ENCODE results near the gene SLC35F1.
"Not testable (repeated sequence)": the region's sequence is repeated elsewhere in the genome, so short reads cannot be mapped to it uniquely, and the experiment has no call there.

The SLC35F1 gene

DNA sequence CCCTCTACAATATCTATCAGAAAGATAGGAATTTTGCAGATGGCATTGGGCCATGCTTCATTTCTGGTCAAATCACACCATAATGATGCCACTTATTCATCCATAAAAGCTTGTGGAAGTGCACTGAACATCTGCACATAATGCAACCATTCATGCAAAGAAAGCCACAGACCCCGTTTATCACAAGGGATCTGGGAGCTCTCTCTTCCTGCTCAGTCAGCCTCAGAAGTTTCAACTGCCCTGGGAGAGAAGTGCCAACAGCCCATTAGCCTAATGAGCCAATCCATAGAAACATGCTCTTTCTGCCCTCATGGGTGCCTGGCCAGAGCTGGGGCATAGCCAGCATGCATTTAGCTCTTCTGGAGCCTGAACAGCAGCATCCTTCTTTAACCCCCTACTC, 85.8 kb downstream of the SLC35F1 start:
- DNase-seq (ENCODE audit: low spot score): no peak

DNA sequence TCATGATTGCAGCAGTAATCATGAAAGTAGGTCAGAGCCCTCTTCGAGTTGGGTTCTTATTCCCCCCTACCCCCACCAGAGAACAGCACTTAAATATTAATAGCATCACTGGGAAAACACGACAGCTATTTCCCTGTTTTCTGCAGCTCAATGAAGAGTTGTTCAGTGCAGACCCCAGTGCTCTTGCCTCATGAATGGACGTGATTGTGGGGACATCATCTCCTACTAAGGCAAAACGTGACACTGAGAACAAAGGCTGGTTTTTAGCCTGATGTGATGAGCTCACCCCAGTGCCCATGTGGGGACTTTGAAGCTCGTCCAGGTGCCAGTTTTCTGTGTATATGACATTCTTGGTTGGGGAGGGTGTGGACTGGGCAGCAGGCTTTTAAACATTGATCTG, 105.9 kb downstream of the SLC35F1 start:
- no peak for DNase-seq (ENCODE audit: low spot score)

DNA sequence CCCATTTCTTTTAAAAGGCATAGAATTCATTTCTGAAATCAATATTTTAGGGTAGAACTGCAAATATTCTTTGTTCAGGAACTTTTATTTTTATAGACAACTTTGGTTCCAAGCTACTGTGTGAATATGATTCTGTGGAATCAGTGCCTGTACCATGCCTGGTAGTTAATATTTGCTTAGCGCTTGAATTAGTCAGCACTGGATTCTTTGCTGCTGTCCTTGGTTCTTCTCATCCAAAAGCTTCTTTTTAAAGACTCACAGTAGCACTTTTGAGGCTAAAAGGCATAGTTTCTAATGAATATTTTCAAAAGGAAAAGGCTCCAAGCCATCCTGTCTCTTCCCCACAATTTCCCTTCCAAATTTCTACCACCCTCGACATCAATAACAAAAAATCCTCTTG, 109.5 kb downstream of the SLC35F1 start:
- no peak for DNase-seq (ENCODE audit: low spot score)

DNA sequence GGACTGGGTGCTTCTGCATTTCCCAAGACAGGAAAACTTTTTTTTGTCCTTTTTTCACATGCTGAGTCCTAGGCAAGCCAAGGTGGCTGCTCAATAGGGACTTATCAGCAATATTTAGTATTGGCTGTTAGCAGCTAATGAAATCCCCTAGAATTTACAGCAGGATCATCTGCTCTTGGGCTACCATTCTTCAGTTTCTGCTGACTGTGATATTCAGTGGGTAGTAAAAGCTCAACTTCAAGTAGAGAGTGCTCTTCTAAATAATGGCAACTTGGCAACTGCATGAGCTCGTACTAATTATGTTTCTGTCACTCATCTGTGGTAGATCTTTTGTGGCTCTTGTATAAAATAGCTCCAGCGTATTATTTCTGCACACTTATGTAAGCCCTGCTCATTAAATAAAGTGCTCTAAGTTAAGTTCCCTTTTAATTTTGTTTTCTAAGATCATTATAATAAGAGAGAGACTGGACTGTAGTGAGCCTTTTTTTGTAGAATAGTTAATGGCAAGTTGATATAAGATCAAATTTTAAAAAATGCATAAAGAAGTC, 110.3 kb downstream of the SLC35F1 start:
- DNase-seq (ENCODE audit: low spot score): no peak

DNA sequence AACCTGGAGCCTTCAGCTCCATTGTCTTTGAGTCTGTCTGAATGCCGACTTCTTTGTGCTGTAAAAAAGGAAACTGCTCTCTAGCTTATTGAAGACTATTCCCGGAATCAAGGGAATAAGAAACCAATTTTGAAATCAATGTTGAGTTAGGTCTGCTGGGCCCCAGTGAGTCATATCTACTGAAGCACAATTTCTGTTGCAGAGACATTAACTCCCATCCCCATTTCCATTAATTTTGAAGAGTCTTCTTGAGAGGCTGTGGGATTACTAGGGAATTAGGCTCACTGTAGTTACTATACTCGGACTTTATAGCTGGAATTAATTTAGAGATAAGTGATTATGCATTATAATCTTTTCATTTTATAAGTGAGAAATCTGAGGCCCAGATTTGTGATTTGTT, 116.7 kb downstream of the SLC35F1 start:
- no peak for DNase-seq (ENCODE audit: low spot score)

DNA sequence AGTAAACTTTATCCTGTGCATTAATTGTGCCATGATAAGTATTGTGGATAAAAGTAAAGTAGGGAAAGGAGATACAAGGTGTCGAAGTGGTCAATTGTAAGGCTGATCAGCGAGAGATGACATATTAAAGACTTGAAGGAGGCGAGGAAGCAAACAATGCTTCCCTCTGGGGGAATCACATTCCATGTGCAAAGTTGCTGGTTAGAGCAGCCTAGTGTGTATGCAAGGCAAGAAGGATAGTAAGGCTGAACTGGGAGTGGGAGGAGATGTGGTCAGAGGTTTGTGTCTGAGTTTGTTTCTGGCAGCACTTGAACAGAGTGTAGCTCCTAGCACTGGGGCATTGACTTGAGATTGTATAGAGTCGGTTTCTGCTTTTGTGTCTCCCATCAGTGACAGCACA, 122.9 kb downstream of the SLC35F1 start:
- no peak for DNase-seq (ENCODE audit: low spot score)

DNA sequence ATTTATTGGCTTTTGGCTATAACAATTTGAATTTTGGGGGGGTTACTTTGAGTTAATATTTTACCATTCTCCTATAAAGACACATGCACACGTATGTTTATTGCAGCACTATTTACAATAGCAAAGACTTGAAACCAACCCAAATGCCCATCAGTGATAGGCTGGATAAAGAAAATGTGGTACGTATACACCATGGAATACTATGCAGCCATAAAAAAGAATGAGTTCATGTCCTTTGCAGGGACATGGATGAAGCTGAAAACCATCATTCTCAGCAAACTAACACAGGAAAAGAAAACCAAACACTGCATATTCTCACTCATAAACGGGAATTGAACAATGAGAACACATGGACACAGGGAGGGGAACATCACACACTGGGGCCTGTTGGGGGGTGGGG, 130.4 kb downstream of the SLC35F1 start:
- not testable (repeated sequence) for DNase-seq (ENCODE audit: low spot score)

DNA sequence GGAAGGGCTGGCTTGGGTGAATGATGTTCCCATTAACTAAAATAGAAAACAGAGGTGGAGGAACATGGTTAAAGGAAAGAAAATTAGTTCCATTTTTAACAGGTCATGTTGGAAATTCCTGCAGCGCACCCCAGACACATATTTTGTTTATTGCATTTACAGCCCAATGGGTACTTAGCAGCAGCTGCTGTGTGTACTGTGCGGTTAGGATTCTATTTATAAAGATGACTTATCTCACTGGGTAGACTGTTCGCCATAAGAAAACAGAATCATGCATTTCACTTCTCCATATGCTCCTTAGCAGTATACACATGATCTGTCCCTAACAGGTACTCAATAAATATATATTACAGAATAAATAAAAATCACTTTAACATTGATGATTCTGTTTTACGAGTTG, 135.8 kb downstream of the SLC35F1 start:
- no peak for DNase-seq (ENCODE audit: low spot score)

DNA sequence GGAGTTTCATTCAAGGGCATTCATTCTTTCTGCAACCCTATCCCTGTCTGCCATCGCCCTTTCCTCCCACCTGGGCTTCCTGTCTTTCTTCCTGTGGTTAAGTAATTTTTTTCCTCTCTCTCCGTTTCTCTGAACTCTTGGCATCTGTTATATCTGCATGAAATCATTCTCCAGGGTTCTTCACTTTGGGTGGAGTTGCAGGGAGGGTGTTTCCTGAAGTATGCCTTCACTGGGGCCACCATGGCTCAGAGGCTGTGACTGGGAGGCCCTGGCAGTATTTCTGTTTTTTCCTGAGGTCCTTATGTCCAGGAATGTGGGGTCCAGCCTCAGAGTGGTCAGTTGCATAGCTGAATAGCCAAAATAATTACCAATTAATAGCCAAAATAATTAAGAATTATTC, 137.2 kb downstream of the SLC35F1 start:
- no peak for DNase-seq (ENCODE audit: low spot score)

DNA sequence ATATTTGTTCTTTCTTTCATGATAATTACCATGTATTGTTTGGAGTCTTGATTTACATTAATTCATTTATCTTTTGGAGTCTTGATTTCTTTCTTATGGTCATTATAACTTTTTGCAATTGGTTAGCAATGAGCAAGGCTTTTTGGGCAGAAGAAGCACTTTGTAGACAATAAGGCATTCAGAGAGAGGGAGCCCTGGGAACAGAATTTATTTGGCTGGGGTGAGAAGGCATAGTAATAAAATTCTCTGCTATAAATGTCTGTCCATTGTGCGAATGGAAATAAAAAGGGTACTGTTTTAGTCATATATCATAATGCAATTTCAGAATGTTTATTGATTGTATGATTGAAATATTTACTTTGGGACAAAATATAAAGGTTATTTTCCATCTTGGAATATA, 147.0 kb downstream of the SLC35F1 start:
- no peak for DNase-seq (ENCODE audit: low spot score)

DNA sequence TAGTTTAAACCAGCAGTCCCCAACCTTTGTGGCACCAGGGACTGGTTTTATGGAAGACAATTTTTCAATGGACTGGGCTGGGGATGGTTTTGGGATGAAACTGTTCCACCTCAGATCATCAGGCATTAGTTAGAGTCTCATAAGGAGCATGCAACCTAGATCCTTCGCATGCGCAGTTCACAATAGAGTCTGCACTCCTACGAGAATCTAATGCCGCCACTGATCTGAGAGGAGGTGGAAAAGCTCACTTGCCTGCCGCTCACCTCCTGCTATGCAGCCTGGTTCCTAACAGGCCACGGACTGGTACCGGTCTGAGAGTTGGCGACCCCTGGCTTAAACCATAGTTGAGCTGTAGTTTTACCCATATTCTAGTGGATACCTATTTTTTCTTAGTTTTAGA, 154.6 kb downstream of the SLC35F1 start:
- DNase-seq (ENCODE audit: low spot score): no peak

DNA sequence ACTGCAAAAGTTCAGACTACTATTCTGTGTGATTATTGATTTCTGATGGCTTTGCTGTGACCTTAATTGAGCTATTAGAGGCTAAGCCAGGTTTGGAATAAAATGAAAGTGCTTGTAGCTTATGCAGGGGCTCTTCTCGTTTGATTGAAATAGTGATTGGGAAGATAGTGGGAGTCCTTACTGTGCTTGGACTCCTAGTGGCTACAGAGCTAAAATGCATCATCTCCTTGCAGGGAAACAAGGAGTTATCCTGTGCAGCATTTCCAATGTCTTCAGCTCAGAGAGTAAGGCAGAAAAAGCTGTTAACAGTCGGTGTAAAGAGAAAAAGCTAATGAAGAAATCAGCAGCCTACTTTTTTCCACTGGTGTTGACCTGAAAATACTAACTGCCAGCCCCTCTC, 173.5 kb downstream of the SLC35F1 start:
- DNase-seq (ENCODE audit: low spot score): no peak

DNA sequence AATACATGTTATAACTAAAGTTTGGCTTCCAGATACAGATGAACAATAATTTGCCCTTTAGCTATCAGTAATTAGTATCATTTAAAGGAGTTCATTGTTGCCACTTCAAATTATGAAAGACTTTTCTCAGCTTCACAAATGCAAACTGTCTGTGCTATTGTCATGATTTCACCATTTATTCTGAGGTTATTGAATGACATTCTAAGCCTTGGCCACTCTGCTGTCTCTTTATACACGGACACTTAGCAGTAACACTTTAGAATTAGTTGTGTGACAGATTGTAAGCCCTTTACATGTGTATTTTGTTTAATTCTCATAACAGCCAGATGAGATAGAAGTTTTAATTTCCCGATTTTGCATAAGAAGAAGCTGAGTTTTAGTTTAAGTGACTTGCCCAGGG, 176.6 kb downstream of the SLC35F1 start:
- no peak for DNase-seq (ENCODE audit: low spot score)

DNA sequence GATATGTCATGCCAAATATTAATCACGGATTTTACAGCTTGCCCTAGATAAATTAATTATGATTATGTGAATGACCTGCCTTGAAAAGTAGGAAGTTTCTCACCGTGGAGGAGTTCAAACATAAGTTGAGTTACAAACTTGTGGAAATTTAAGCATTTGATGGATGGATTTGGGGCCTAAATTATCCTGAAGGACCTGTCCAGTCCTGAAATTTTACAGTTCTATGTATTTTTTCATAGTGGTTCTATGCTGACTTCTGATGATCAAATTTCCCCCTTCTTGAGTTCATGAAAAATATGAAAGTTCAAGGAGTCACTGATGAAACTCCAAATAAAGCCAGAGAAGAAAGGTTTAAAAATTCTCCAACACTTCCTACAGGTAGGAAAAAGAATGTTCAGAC, 178.6 kb downstream of the SLC35F1 start:
- DNase-seq (ENCODE audit: low spot score): no peak

DNA sequence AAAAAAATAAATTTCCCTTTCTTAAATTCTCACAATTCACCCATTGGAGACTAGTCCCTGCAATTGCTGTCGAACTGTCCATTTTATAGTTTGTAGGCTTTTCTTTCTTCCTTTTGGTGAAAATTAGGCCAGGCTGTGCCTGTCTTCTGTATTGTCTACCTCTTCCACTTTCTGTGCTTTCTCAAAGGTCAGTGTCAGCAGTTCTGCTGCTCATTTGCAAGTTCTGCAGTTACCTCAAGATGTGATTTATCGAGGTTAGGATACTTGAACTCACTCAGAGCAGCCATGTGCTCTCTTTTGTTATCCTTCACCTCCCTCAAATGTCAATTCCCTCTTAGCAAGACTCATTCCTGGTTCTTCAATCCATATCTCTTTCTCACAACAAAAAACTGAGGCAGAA, 179.1 kb downstream of the SLC35F1 start:
- no peak for DNase-seq (ENCODE audit: low spot score)

DNA sequence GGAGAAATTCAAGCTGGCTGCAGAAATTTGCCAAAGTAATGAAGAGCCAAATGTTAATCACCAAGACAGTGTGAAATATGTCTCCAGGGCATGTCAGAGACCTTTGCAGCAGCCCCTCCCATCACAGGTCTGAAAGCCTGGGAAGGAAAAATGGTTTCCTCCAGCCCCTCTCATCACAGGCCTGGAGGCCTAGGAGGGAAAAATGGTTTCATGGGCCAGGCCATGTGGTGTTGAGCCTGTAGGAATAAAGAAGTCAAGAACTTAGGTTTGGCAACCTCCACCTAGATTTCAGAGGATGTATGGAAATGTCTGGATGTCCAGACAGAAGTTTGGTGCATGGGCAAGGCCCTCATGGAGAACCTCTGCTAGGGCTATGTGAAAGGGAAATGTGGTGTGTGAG, 185.0 kb downstream of the SLC35F1 start:
- no peak for DNase-seq (ENCODE audit: low spot score)

DNA sequence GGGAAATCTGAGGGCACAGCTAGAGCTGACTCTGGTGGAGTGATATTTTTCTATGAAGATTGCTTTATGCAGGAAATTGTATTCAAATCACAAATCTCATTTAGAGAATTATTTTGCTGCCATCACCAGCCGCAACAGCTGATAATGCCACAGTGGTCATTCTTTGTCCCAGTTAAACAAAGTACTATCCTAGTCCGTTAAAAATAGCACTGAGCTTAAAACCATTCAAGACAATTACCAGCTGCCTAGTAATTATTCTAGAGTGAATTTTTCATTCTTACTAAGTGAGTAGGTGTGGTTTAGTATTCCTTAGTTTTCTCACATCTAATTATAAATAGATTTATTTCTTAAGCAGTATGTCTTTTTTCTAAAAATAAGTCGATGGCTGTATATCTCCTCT, 190.5 kb downstream of the SLC35F1 start:
- DNase-seq (ENCODE audit: low spot score): no peak

DNA sequence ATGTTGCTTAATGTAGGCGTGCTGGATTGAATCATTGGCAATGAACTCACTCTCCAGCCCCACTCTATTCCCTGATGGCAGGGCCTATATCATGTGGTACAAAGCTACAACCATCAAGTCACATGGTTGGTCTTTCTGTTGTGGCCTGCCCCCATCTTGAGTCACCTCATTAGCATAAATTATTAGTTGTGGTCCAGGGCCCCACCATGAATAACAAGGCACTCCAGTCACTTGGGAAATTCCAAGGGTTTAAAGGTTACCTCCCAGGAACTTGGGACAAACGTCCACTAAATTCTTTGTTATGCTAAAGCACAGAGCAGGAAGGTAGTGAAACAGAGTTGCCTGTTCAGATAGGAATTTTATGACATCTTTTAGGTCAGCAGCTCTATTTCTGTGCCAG, 193.7 kb downstream of the SLC35F1 start:
- no peak for DNase-seq (ENCODE audit: low spot score)

DNA sequence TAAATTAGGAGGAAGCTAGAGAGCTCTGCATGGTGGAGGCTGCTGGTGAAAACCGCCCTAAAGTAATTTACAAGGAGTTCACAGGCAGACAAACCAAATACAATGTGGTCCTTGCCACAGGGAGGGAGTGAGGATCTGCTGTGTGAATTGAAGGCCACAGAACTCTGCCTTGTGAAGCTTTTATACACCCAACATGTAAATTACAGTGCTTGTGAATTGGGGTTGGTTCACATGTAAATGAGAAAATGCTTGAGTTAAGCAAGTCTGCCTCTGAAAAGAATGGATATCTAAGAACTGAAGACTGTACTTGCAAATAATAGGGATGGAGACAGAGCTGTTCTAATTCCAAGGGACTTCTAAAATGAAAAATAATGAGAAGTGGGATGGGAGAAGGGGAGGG, 194.2 kb downstream of the SLC35F1 start:
- no peak for DNase-seq (ENCODE audit: low spot score)

DNA sequence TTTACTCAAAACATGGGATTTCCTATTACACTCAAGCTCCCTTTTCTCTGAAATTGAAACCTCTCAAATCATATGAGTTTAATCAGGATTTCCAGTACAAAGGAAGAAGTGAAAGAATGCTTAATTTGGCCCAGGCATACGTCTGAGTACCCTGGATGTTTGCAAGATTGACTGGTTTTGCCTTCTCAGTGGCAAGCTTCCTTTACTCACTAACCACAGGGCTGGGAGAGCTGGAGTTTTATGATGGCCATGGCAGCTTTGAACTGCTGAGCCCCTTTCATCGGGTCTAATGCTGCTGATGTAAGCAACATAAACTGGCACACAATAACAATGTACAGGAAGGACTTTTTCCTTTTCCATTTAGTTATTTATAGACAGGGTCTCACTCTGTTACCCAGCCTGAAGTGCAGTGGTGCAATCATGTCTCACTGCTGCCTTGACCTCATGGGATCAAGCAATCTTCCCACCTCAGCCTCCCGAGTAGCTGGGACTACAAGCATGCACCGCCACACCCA, 194.8 kb downstream of the SLC35F1 start:
- DNase-seq (ENCODE audit: low spot score): no peak

DNA sequence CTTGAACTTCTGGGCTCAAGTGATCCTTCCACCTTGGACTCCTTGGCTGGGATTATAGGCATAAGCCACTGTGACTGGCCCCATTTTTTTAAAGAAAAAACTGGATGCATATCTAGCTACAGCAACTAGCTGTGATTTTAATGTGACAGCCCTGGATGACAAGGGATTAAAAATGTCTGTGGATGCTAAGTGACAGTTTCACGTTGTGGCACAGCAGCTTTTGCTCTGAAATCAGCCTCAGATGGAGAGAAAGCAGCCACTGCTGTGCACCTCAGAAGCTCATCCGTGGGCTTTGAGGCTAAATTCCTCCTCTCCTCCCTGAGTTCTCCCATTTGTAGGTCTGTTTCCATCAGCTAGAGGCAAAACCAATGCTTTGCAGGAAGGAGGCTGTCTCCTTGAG, 195.3 kb downstream of the SLC35F1 start:
- DNase-seq (ENCODE audit: low spot score): no peak

DNA sequence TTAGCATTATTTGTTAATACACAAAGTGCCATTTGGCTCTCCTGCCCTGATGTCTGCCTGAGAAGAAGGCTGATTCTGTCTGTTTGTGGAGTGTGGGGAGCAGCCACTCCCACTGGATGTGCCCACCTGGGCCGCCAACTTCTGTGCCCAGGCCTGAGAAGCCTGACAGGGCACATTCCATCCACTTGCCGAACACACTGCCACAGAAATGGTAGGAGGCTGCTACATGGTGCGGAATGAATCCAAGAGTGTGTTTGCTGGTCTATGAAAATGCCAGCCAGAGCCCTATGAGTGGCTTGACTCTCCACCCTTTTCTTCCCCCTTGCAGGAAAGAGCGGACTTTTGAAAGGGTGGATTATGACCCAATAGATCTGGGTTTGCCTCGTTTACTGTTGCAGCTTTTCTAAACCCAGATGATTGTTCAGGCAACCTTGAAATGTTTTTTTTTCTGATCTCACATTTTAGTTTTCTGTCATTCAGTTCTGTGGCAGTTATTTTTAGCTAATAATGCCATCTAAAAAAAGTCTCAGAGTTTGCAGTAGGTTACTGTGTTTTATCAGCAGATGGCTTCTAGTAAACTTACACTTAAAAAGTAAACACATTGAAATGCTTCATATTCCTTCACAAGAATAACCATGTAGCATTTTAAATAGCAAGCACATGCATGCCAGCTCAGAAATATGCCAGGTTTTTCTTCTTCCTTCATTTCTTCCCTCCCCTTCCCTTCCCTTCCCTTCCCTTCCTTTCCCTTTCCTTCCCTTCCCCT, 196.5 kb downstream of the SLC35F1 start:
- DNase-seq (ENCODE audit: low spot score): no peak

DNA sequence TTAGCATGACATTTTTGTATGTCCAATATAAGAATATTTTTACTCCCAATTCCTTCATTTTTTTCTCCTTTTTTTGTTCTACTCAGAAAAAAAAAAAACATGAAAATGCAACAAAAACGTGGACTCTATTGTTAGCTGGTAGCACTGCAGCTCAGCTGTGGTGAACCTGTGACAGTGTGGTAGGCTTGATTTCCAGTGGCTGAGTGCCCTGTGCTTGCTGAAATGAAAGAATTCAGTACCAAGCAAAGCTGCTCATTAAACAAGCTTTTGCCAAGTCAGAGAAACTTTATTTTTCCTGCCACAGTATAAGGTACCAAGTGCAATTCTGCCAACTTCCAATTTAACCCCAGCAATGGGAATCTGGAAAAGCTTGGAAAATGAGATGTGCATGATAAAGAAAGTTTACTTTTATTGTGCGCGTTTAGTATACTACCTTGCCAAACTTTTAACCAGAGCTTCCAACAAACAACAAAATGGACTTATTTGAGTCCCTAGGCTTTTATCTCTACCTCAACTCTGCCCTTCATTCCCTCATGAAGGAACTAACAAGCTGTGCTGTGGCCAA, 215.2 kb downstream of the SLC35F1 start:
- no peak for DNase-seq (ENCODE audit: low spot score)

DNA sequence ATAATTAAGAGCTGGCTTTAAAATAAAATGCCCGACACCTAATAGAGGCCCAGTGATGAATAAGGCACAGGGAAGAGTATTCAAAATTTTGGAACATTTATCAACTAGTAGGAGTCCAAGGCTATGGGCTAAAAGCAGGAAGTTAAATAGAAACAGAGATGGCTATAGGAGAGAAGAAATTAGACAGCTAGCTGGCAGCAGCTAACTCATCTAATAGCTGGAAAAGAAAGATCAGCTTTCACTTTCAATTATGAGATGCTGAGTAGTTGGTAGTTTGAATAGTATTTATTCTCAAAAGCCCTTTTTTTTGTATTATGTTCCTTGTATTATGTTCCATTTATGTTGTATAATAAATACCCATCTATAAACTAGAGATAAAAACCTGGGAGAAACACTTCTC, 215.7 kb downstream of the SLC35F1 start:
- no peak for DNase-seq (ENCODE audit: low spot score)

All from AG20443 (cell line).